Upper lobe of left lung (tissue), 6 donors: ENCODE data around the gene CSF3R. TPM values are rescaled to one million over a fixed set of nuclear protein-coding genes. Genes with fewer than 3 reads are reported as not detected.
"Not testable (repeated sequence)": the region's sequence is repeated elsewhere in the genome, so short reads cannot be mapped to it uniquely, and the experiment has no call there.

Experiments used
- ATAC-seq, 2 donors: fragments of 200-7000 bp; cut with Tn5 transposase; one replicate each; pipeline ENCODE4 v1.9.1; 2022; ENCODE audit warnings: mild to moderate bottlenecking in 2 of 2, moderate library complexity in 2 of 2; ENCODE audit not compliant: low FRiP score in 2 of 2
- DNase-seq, 2 donors: peaks; one replicate each; pipeline ENCODE4 v3.0.0-alpha.2; 2019 to 2020
- H3K27ac ChIP-seq, 4 donors: fragments of 200-600 bp; sonication (generic); one replicate each; pipeline ENCODE4 v1.5.1; 2016 to 2019
- H3K27me3 ChIP-seq, 4 donors: fragments of 200-600 bp; sonication (generic); one replicate each; pipeline ENCODE4 v1.5.1; 2017 to 2019
- H3K36me3 ChIP-seq, 4 donors: fragments of 200-600 bp; sonication (generic); one replicate each; pipeline ENCODE4 v1.5.1; 2016 to 2019
- H3K4me1 ChIP-seq, 4 donors: fragments of 200-600 bp; sonication (generic); one replicate each; pipeline ENCODE4 v1.5.1; 2018 to 2019
- H3K4me3 ChIP-seq, 4 donors: fragments of 200-600 bp; sonication (generic); one replicate each; pipeline ENCODE4 v1.5.1; 2017 to 2019; ENCODE audit warnings: mild to moderate bottlenecking in 2 of 4, moderate library complexity in 1 of 4
- H3K9me3 ChIP-seq, 4 donors: fragments of 200-600 bp; sonication (generic); one replicate each; pipeline ENCODE4 v1.5.1; 2018 to 2019
- CTCF ChIP-seq, 6 experiments: fragments of 450-650 bp in 4 of 6; fragments of 200-600 bp in 2 of 6; sonication (generic) in 2 of 6; IDR thresholded peaks; one replicate each; pipeline ENCODE4 v1.5.1; 2016 to 2019; ENCODE audit warnings: antibody characterized with exemption in 6 of 6
- EP300 ChIP-seq, 4 donors: sonication (generic); formaldehyde crosslinking; IDR thresholded peaks; one replicate each; pipeline ENCODE4 v1.5.1; 2017; ENCODE audit warnings: antibody characterized with exemption in 4 of 4, control low read depth in 2 of 4
- POLR2A ChIP-seq, 4 donors: fragments of 450-650 bp; IDR thresholded peaks; one replicate each; pipeline ENCODE4 v1.5.1; 2016 to 2017; ENCODE audit warnings: antibody characterized with exemption in 4 of 4, mild to moderate bottlenecking in 2 of 4
- POLR2AphosphoS5 ChIP-seq, 2 donors: sonication (generic); formaldehyde crosslinking; IDR thresholded peaks; one replicate each; pipeline ENCODE4 v1.5.1; 2017; ENCODE audit warnings: antibody characterized with exemption in 2 of 2
- WGBS, 2 donors: methylation state at CpG; one replicate each; pipeline ENCODE4 v1.1.5; 2017 to 2018; 5-methylcytosine and 5-hydroxymethylcytosine counted together
- total RNA-seq, 6 donors: library from RNA; depleted of rRNA in 4 of 6; stranded (reverse); fragments of >200 nt in 4 of 6; gene quantifications; one replicate each; pipeline versions ENCODE4 v1.1.0 to v1.2.1, GENCODE V29; 2016 to 2021
- donor health status: DM: no; HTN: no; CAD: no; lungs with moderate emphysema.
- donor health status: DM: no; HTN: yes; CAD: no; lungs with severe emphysema.

CSF3R gene
- total RNA-seq, 6 donors from 2014 or later = 192 to 851 (median 261) TPM

DNA sequence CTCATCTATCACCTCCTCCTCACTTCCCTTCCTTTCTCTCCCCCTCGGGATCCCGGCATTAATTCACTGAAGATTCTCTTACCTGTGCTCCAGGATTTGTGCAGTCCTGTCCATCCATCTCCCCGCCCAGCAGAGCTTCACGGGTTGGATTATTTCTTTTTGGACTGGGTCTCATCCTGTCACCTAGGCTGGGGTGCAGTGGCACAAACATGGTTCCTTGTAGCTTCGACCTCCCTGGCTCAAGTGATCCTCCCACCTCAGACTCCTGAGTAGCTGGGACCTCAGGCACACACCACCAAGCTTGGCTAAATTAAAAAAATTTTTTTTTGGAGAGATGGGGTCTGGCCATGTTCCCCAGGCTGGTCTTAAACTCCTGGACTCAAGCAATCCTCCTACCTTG lies 12.3 kb upstream of the CSF3R start:
- WGBS, 2 donors = 68 to 82% methylated on average over 5 of the region's 5 CpGs
- no peak for DNase-seq

DNA sequence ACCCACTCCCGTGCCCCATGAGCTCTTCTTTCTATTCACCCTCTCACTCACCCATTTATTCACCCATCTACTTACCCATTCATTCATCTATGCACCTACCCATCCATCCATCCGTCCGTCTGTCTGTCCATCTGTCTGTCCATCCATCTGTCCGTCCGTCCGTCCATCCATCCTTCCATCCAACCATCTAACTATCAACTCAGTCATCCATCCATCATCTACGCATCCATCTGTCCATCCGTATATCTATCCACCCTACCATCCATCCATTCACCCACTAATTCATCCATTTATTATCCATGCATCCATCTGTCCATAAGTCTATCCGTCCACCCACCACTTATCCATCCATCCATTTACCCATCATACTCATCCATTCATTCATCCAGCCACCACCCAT lies 10.8 kb upstream of the CSF3R start:
- H3K4me3 ChIP-seq = no peak overlapping the region
- no peak for ATAC-seq
- WGBS, 2 donors = 90 to 93% methylated on average over 9 of the region's 9 CpGs

More for the DNA sequence above, 12.3 kb upstream of the CSF3R start:
- ATAC-seq = no peak
- TF ChIP-seq POLR2AphosphoS5 (IDR thresholded peaks at IDR 0.05) (no peak), EP300 (IDR thresholded peaks at IDR 0.05) (no peak), POLR2A (IDR thresholded peaks at IDR 0.05) (no peak), CTCF (IDR thresholded peaks at IDR 0.05) (no peak)
- no peak overlapping the region for H3K4me3 ChIP-seq
- no peak overlapping the region for H3K27ac ChIP-seq
- H3K4me1 ChIP-seq = no peaks in the 10 kb centered on the region
- no peaks in the 10 kb centered on the region for H3K9me3 ChIP-seq
- no peaks in the 10 kb centered on the region for H3K27me3 ChIP-seq
- H3K36me3 ChIP-seq = no peaks in the 10 kb centered on the region

DNA sequence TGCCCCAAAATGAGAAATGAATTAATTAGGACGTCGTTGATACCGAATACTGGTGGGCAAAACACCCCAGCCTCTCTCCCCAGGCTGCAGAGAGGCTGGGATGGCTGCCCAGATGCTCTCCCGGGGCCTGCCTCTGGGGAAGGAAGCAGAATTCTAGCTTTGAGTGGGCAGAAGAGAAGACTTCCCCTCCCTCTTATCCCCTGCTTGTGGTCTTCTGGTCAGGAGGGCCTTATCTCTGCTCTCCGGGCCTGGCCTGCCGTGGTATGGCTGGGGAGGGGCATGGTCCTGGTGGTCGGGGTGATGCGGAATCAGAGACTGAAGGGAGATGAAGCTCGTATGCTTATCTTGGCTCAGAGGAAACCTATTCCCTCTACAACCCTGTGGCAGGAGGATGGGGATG lies 9.8 kb upstream of the CSF3R start:
- TF ChIP-seq EP300 (IDR thresholded peaks at IDR 0.05) (no peak), POLR2AphosphoS5 (IDR thresholded peaks at IDR 0.05) (no peak), CTCF (IDR thresholded peaks at IDR 0.05) (no peak), POLR2A (IDR thresholded peaks at IDR 0.05) (no peak)
- WGBS, 2 donors = 41 to 45% methylated on average over 9 of the region's 9 CpGs
- Histone ChIP-seq H3K4me1 (peaks cover 2 to 13% (median 9%) of the 10 kb centered on the region in 4 donors), H3K4me3 (no peak overlapping the region), H3K36me3 (no peaks in the 10 kb centered on the region), H3K27ac (no peak overlapping the region), H3K9me3 (no peaks in the 10 kb centered on the region), H3K27me3 (no peaks in the 10 kb centered on the region)
- no peak for ATAC-seq
- peak in 1 of 2 donors; percentile 16 for DNase-seq

More for the DNA sequence above, 10.8 kb upstream of the CSF3R start:
- peaks cover 0 to 6% (median 2%) of the 10 kb centered on the region in 4 donors for H3K4me1 ChIP-seq
- H3K27me3 ChIP-seq = no peaks in the 10 kb centered on the region
- no peak for TF ChIP-seq CTCF (IDR thresholded peaks at IDR 0.05)
- TF ChIP-seq EP300 (IDR thresholded peaks at IDR 0.05) = no peak
- TF ChIP-seq POLR2AphosphoS5 (IDR thresholded peaks at IDR 0.05) = no peak
- TF ChIP-seq POLR2A (IDR thresholded peaks at IDR 0.05) = no peak
- H3K27ac ChIP-seq = no peak overlapping the region
- DNase-seq = no peak
- no peaks in the 10 kb centered on the region for H3K36me3 ChIP-seq
- no peaks in the 10 kb centered on the region for H3K9me3 ChIP-seq

- Histone ChIP-seq H3K27ac (peak overlapping the region in 2 of 4 donors; percentile 87 to 89), H3K4me1 (peaks cover 19 to 31% (median 25%) of the 10 kb centered on the region in 4 donors)
- 57 to 58% methylated on average over 10 of the region's 10 CpGs for WGBS, 2 donors
These were observed 6.7 kb upstream of the CSF3R start for GRCh38 chr1:36489258-36490051.

DNA sequence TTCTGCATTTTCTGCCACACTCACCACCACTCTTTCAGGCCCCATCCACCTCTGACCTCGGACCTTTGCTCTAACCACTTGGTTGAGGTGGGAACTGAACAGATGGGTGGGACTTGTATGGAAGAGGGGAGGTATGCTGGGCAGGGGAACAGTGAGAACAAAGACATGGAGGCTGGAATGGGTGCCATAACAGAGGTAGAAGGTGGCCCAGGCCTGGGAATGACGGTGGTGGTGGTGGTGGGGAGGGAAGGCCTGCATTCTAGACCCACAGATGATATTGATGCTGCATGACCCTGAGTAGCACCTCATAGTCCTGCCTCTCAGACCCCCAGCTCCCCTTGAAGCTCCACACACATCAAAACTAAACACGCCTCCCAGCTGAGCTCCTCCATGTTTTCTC lies 5.2 kb upstream of the CSF3R start:
- no peaks in the 10 kb centered on the region for H3K9me3 ChIP-seq
- 86 to 90% methylated on average over 3 of the region's 3 CpGs for WGBS, 2 donors
- H3K27ac ChIP-seq = peak overlapping the region; percentile 80 to 89 (median 84)
- H3K27me3 ChIP-seq = no peaks in the 10 kb centered on the region
- H3K4me3 ChIP-seq = no peak overlapping the region
- TF ChIP-seq EP300 (IDR thresholded peaks at IDR 0.05) (no peak), POLR2A (IDR thresholded peaks at IDR 0.05) (no peak), CTCF (IDR thresholded peaks at IDR 0.05) (no peak)
- no peaks in the 10 kb centered on the region for H3K36me3 ChIP-seq
- no peak for ATAC-seq
- DNase-seq = no peak
- H3K4me1 ChIP-seq = peaks cover 19 to 36% (median 26%) of the 10 kb centered on the region in 4 donors

More at GRCh38 chr1:36489258-36490051, 6.7 kb upstream of the CSF3R start:
- H3K36me3 ChIP-seq, H3K27me3 ChIP-seq, ATAC-seq, H3K4me3 ChIP-seq, H3K9me3 ChIP-seq: not testable (repeated sequence)
- peak in 1 of 2 donors; percentile 20 for DNase-seq

DNA sequence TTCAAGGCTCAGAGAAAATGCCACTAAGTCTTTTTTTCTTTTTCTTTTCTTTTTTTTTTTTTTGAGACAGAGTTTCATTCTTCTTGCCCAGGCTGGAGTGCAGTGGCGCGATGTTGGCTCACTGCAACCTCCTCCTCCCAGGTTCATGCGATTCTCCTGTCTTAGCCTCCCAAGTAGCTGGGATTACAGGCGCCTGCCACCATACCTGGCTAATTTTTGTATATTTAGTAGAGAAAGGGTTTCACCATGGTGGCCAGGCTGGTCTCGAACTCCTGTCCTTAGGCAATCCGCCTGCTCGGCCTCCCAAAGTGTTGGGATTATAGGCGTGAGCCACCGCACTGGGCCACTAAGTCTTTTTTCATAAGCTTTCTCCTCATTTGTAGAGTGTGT lies 4.6 kb upstream of the CSF3R start:
- Histone ChIP-seq H3K4me1 (peaks cover 19 to 38% (median 27%) of the 10 kb centered on the region in 4 donors), H3K27ac (peak overlapping the region; percentile 80 to 89 (median 84))
- not testable (repeated sequence) for H3K27me3 ChIP-seq, ATAC-seq, DNase-seq, H3K9me3 ChIP-seq, H3K4me3 ChIP-seq, H3K36me3 ChIP-seq
- WGBS, 2 donors = 79 to 82% methylated on average over 9 of the region's 9 CpGs
